K562 (cell line): Measurements from ENCODE around the gene TMPRSS5. TPM values are rescaled to one million over a fixed set of nuclear protein-coding genes. Genes with fewer than 3 reads are reported as not detected.

Source experiments
- ATAC-seq: fragments of 200-7000 bp; cut with Tn5 transposase; 3 replicates; pipeline ENCODE4 v1.9.1; 2020; ENCODE audit warnings: moderate library complexity
- BruUV-seq: library from RNA; stranded (reverse); fragments of 400-500 nt; replicated peaks from 2 replicates; lab custom pipeline; 2021; lab: Mats Ljungman, UMichigan
- CTCF ChIA-PET: fragments of 300-600 bp; formaldehyde crosslinking; extraction: SDS; loops from one replicate; lab custom pipeline; 2021; ENCODE audit warnings: low intra/inter-chr PET ratio; lab: Yijun Ruan, JAX
- POLR2A ChIA-PET: fragments of 300-600, 350-650 bp; sonication (Branson Sonifier 250); formaldehyde crosslinking; extraction: SDS; loops from one replicate; lab custom pipeline; 2021; ENCODE audit warnings: antibody characterized with exemption, inconsistent platforms; lab: Yijun Ruan, JAX
- DNase-seq, 4 experiments: peaks; one replicate each; pipeline versions ENCODE4 v3.0.0 to v3.0.0-alpha.2; 2011 to 2018; ENCODE audit warnings: low spot score in 3 of 4, mixed read lengths in 3 of 4; ENCODE audit errors: extremely low read depth in 1 of 4
- FAIRE-seq: peaks from 2 replicates; lab custom pipeline; 2011; peaks lifted over from hg19 to GRCh38; lab: Jason Lieb, UNC
- H2AFZ ChIP-seq: 2 replicates; pipeline ENCODE4 v1.6.0; 2011; ENCODE audit warnings: low read depth, low read length, control low read depth, inconsistent platforms
- H3K27ac ChIP-seq: fragments of 200-600 bp; 3 replicates; pipeline ENCODE4 v1.8.0; 2011; ENCODE audit warnings: low read depth, mild to moderate bottlenecking, control low read depth, inconsistent platforms, low read length, moderate library complexity, mixed read lengths; ENCODE audit errors: extremely low read depth
- H3K27me3 ChIP-seq, 2 experiments: fragments of 300-600 bp in 1 of 2; 2 replicates in 1 of 2; 3 replicates in 1 of 2; pipeline versions ENCODE4 v1.6.0 to v1.8.0; 2011; ENCODE audit warnings: inconsistent platforms in 2 of 2, low read length in 2 of 2, mild to moderate bottlenecking in 1 of 2, mixed read lengths in 1 of 2, moderate library complexity in 1 of 2; ENCODE audit not compliant: control insufficient read depth in 2 of 2, insufficient read depth in 2 of 2
- H3K36me3 ChIP-seq: fragments of 300-600 bp; 3 replicates; pipeline ENCODE4 v1.8.0; 2011; ENCODE audit warnings: mild to moderate bottlenecking, low read length, inconsistent platforms; ENCODE audit not compliant: control insufficient read depth, insufficient read depth
- H3K4me1 ChIP-seq, 2 experiments: fragments of 200-600 bp in 1 of 2; replicated peaks in 1 of 2; 2 replicates in 1 of 2; 3 replicates in 1 of 2; pipeline versions ENCODE4 v1.5.1 to v1.8.0; 2011; ENCODE audit warnings: inconsistent platforms in 2 of 2, low read length in 2 of 2, mild to moderate bottlenecking in 1 of 2, mixed read lengths in 1 of 2, moderate library complexity in 1 of 2; ENCODE audit not compliant: control insufficient read depth in 2 of 2, insufficient read depth in 2 of 2
- H3K4me2 ChIP-seq: 2 replicates; pipeline ENCODE4 v1.6.1; 2011; ENCODE audit warnings: low read length, control low read depth, inconsistent platforms, mixed read lengths; ENCODE audit not compliant: insufficient read depth
- H3K4me3 ChIP-seq: fragments of 200-600 bp; sonication (generic), shearing (Covaris generic); 2 replicates; pipeline ENCODE4 v1.5.1; 2016; ENCODE audit warnings: control low read depth, inconsistent platforms
- H3K79me2 ChIP-seq: fragments of 200-600 bp; 3 replicates; pipeline ENCODE4 v1.8.0; 2011; ENCODE audit warnings: low read length, inconsistent platforms; ENCODE audit not compliant: control insufficient read depth, insufficient read depth
- H3K9ac ChIP-seq, 2 experiments: 2 replicates each; pipeline versions ENCODE4 v1.6.0 to v1.6.1; 2011; ENCODE audit warnings: low read depth in 2 of 2, low read length in 2 of 2, control low read depth in 1 of 2, inconsistent platforms in 1 of 2, mild to moderate bottlenecking in 1 of 2, mixed read lengths in 1 of 2; ENCODE audit not compliant: insufficient read depth in 1 of 2
- H3K9me1 ChIP-seq: one replicate; pipeline ENCODE4 v1.6.0; 2011; ENCODE audit warnings: inconsistent platforms, mild to moderate bottlenecking, low read length, moderate library complexity; ENCODE audit not compliant: control insufficient read depth, insufficient read depth
- H3K9me3 ChIP-seq: replicated peaks from 2 replicates; pipeline ENCODE4 v1.5.1; 2011; ENCODE audit warnings: low read depth, low read length, inconsistent platforms; ENCODE audit not compliant: control insufficient read depth, insufficient read depth
- H4K20me1 ChIP-seq: replicated peaks from 2 replicates; pipeline ENCODE4 v1.6.1; 2011; ENCODE audit warnings: low read length, inconsistent platforms, mixed read lengths; ENCODE audit not compliant: control insufficient read depth, insufficient read depth
- DMBX1 ChIP-seq: fragments of 250-450 bp; sonication (Bioruptor Pico); IDR thresholded peaks from 2 replicates; pipeline ENCODE4 v1.8.0; 2022; ENCODE audit warnings: inconsistent platforms, mild to moderate bottlenecking, moderate library complexity, borderline replicate concordance
- FOXA3 ChIP-seq, 2 experiments: fragments of 450-650 bp in 1 of 2; sonication (generic) in 1 of 2; formaldehyde crosslinking; IDR thresholded peaks in 1 of 2; conservative IDR thresholded peaks in 1 of 2; 2 replicates each; pipeline versions ENCODE4 v1.4.0 to v1.8.0; 2020 to 2022; ENCODE audit warnings: mild to moderate bottlenecking in 2 of 2, missing genetic modification reagents in 1 of 2
- MAFG ChIP-seq: fragments of 450-650 bp; conservative IDR thresholded peaks from 2 replicates; pipeline ENCODE4 v1.6.1; 2016; ENCODE audit warnings: missing genetic modification characterization, missing compliant biosample characterization
- SMARCC2 ChIP-seq: fragments of 450-650 bp; IDR thresholded peaks from 2 replicates; pipeline ENCODE4 v1.6.1; 2017; ENCODE audit warnings: antibody characterized with exemption, moderate library complexity, mild to moderate bottlenecking, low read depth
- ZEB2 ChIP-seq: fragments of 450-650 bp; IDR thresholded peaks from 2 replicates; pipeline ENCODE4 v1.6.1; 2016
- ZNF174 ChIP-seq: fragments of 250-450 bp; sonication (Bioruptor Pico); IDR thresholded peaks from 2 replicates; pipeline ENCODE4 v1.4.0; 2020; ENCODE audit warnings: mild to moderate bottlenecking
- ZNF436 ChIP-seq: fragments of 250-450, 450-650 bp; sonication (Bioruptor Pico); formaldehyde crosslinking; IDR thresholded peaks from 2 replicates; pipeline ENCODE4 v1.7.0; 2020; ENCODE audit warnings: mild to moderate bottlenecking
- WGBS: fragments of 100-300 bp; shearing (Covaris generic); methylation state at CpG from one replicate; pipeline ENCODE4 v1.1.6; 2016; ENCODE audit warnings: low coverage, mixed read lengths; ENCODE audit not compliant: insufficient coverage; ENCODE audit errors: missing lambda C conversion rate; 5-methylcytosine and 5-hydroxymethylcytosine counted together
- in situ Hi-C: fragments of 300-500 bp; cut with MboI; formaldehyde crosslinking; loops from 4 replicates; pipeline ENCODE4 v1.15.0; 2018; ENCODE audit warnings: inconsistent platforms, mixed read lengths
- intact Hi-C: fragments of 100-400 bp; cut with micrococcal nuclease; formaldehyde crosslinking; loops from 2 replicates; pipeline ENCODE4 v1.14.2; 2022
- polyA plus RNA-seq, 8 experiments: library from polyadenylated mRNA; depleted of rRNA in 4 of 8; stranded (reverse) in 5 of 8; unstranded in 3 of 8; fragments of >200 nt; fragmentation: Nextera tagmentation in 2 of 8; fragmentation: Illumina TruSeq in 1 of 8; extraction: Ambion mirVana in 2 of 8; extraction: Trizol in 1 of 8; gene quantifications; 2 replicates each; pipeline versions ENCODE4 v1.2.1 to v1.2.3, GENCODE V29; 2011 to 2014; ENCODE audit warnings: inconsistent platforms in 1 of 8, missing spikeins in 1 of 8
- total RNA-seq, 7 experiments: library from RNA; depleted of rRNA in 6 of 7; stranded (reverse); fragments of >200 nt in 6 of 7; fragmentation: Illumina TruSeq in 2 of 7; extraction: Trizol in 2 of 7; gene quantifications; 2 replicates each; pipeline versions ENCODE4 v1.2.1 to v1.2.3, GENCODE V29; 2011 to 2021; ENCODE audit warnings: low replicate concordance in 1 of 7
- TF ChIP-seq, protein P1 (sequence below), 2 experiments: fragments of 450-650 bp; IDR thresholded peaks; 2 replicates each; pipeline ENCODE4 v1.6.1; 2018; ENCODE audit warnings: mild to moderate bottlenecking in 2 of 2, low read depth in 1 of 2; ENCODE audit not compliant: partially characterized antibody in 2 of 2
- TF ChIP-seq, protein P2 (sequence below): IDR thresholded peaks from 2 replicates; pipeline ENCODE4 v1.6.1; 2016; ENCODE audit warnings: missing genetic modification characterization, missing compliant biosample characterization
- TF ChIP-seq, protein P3 (sequence below): fragments of 250-450 bp; sonication (Bioruptor Pico); IDR thresholded peaks from 2 replicates; pipeline ENCODE4 v1.5.1; 2021; ENCODE audit warnings: mild to moderate bottlenecking

TMPRSS5 gene
- total and polyA plus RNA-seq, 9 of the 15 experiments (the other 6 are each of a cell fraction or from before 2014, with no cell fraction given) = 0.07 to 0.49 (median 0.17) TPM; not detected in 1

DNA sequence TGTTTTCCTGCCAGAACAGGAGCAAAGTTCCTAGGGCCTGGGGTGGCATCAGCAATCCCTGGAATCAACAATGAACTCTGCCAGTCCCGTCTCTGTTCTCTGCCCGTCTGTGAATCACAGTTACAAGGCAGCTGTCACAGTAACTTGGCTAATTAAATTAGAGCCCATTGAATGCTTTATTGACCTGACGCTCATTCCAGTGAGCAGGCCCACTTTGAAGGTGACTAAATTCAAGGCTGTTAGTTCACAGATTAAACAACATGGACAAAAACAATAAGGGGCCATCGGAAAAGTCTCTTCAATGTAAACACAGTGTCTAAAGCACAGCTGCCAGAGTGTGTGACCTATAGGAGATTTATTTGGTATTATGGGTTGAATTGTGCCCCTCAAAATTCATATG, 17.7 kb upstream of the TMPRSS5 start (continued):
- TF ChIP-seq, protein P1, sequence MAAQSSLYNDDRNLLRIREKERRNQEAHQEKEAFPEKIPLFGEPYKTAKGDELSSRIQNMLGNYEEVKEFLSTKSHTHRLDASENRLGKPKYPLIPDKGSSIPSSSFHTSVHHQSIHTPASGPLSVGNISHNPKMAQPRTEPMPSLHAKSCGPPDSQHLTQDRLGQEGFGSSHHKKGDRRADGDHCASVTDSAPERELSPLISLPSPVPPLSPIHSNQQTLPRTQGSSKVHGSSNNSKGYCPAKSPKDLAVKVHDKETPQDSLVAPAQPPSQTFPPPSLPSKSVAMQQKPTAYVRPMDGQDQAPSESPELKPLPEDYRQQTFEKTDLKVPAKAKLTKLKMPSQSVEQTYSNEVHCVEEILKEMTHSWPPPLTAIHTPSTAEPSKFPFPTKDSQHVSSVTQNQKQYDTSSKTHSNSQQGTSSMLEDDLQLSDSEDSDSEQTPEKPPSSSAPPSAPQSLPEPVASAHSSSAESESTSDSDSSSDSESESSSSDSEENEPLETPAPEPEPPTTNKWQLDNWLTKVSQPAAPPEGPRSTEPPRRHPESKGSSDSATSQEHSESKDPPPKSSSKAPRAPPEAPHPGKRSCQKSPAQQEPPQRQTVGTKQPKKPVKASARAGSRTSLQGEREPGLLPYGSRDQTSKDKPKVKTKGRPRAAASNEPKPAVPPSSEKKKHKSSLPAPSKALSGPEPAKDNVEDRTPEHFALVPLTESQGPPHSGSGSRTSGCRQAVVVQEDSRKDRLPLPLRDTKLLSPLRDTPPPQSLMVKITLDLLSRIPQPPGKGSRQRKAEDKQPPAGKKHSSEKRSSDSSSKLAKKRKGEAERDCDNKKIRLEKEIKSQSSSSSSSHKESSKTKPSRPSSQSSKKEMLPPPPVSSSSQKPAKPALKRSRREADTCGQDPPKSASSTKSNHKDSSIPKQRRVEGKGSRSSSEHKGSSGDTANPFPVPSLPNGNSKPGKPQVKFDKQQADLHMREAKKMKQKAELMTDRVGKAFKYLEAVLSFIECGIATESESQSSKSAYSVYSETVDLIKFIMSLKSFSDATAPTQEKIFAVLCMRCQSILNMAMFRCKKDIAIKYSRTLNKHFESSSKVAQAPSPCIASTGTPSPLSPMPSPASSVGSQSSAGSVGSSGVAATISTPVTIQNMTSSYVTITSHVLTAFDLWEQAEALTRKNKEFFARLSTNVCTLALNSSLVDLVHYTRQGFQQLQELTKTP (IDR thresholded peaks at IDR 0.05; ENCODE audit: low read depth in 1 of 2, partially characterized antibody in 2 of 2) = no peak
- no peak for TF ChIP-seq ZEB2
- no peak for TF ChIP-seq SMARCC2
- TF ChIP-seq, protein P2, sequence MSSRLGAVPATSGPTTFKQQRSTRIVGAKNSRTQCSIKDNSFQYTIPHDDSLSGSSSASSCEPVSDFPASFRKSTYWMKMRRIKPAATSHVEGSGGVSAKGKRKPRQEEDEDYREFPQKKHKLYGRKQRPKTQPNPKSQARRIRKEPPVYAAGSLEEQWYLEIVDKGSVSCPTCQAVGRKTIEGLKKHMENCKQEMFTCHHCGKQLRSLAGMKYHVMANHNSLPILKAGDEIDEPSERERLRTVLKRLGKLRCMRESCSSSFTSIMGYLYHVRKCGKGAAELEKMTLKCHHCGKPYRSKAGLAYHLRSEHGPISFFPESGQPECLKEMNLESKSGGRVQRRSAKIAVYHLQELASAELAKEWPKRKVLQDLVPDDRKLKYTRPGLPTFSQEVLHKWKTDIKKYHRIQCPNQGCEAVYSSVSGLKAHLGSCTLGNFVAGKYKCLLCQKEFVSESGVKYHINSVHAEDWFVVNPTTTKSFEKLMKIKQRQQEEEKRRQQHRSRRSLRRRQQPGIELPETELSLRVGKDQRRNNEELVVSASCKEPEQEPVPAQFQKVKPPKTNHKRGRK (tag) = no peak

DNA sequence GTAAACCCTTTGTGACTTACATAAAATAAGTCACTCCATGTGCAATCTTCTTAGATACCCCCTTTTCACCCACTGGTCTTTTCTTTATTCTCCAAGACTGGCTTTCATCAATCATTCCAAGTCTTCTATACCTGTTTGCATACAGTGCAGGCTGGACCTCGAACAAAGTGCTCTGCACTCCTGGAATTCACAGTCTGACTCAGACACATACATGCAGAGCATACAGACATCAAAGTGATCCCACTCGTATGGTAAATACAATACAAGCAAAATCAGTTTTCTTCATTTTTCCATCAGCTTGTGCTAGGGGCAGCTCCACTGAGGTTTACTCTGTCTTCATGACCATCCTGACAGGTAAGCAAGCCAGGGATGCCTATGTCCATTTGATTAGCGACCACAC, 16.8 kb upstream of the TMPRSS5 start:
- CTCF ChIA-PET = no interaction called here
- Histone ChIP-seq H4K20me1 (no peaks in the 10 kb centered on the region), H3K36me3 (no peaks in the 10 kb centered on the region), H3K27ac (no peak overlapping the region), H3K4me1 (peaks cover 0 to 6% of the 10 kb centered on the region in 2 experiments; a peak in 2 of 5 replicates), H3K9me3 (no peaks in the 10 kb centered on the region), H3K79me2 (no peaks in the 10 kb centered on the region), H3K27me3 (no peaks in the 10 kb centered on the region), H3K4me2 (no peak overlapping the region), H2AFZ (no peak overlapping the region), H3K4me3 (no peak overlapping the region), H3K9me1 (no peaks in the 10 kb centered on the region), H3K9ac (no peak overlapping the region)
- no peak for FAIRE-seq
- TF ChIP-seq ZNF436 (CRISPR knock-in tag) (no peak), ZNF174 (CRISPR knock-in tag) (no peak), FOXA3 (CRISPR knock-in tag; conservative IDR thresholded peaks at IDR 0.05 in 1 of 2, IDR thresholded peaks at IDR 0.05 in 1 of 2) (no peak), DMBX1 (CRISPR knock-in tag) (no peak), MAFG (tag) (no peak)
- TF ChIP-seq, protein P3, sequence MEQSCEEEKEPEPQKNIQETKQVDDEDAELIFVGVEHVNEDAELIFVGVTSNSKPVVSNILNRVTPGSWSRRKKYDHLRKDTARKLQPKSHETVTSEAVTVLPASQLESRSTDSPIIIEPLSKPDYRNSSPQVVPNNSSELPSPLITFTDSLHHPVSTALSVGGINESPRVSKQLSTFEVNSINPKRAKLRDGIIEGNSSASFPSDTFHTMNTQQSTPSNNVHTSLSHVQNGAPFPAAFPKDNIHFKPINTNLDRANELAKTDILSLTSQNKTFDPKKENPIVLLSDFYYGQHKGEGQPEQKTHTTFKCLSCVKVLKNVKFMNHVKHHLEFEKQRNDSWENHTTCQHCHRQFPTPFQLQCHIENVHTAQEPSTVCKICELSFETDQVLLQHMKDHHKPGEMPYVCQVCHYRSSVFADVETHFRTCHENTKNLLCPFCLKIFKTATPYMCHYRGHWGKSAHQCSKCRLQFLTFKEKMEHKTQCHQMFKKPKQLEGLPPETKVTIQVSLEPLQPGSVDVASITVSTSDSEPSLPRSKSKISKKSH = no peak
- no peak for DNase-seq
- POLR2A ChIA-PET = interaction anchor here (0.7 kb wide), 1 partner anchor 14 kb away, joined by 3 read pairs; no protein-coding TSS in a partner anchor
- WGBS = 28% methylated on average over 3 of the region's 3 CpGs
- in situ Hi-C loops = no loop called here
- no TSS peak for BruUV-seq
- intact Hi-C loops = no loop called here
- ATAC-seq = no peak
